GM21423 (cell line): Measurements from ENCODE around the gene TPGS2.
"Not testable (repeated sequence)": the region's sequence is repeated elsewhere in the genome, so short reads cannot be mapped to it uniquely, and the experiment has no call there.

Source experiments
- ATAC-seq: cut with Tn5 transposase; IDR thresholded peaks from one replicate; pipeline ENCODE4 v1.9.1; 2021; ENCODE audit warnings: mild to moderate bottlenecking, moderate library complexity; ENCODE audit not compliant: unreplicated experiment

Gene TPGS2

DNA sequence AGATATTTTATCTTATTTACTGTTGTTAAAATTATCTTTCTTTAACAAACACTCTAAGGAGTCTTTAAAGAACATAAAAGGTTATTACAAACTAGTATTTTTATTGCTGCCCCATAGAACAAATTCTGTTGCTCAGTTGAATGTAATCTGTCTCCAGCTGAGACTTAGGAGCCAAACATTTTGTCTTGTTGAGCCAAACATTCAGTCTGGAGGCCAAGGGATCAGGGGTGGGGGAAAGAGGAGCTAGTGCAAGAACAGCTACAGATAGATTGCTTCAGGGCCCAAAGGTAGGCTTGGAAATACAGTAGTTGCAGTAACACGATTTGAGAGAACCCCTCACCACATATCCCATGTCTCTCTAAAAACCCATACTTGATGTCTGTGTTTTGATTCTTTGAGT, 51.2 kb downstream of the TPGS2 start:
- ATAC-seq: no peak

DNA sequence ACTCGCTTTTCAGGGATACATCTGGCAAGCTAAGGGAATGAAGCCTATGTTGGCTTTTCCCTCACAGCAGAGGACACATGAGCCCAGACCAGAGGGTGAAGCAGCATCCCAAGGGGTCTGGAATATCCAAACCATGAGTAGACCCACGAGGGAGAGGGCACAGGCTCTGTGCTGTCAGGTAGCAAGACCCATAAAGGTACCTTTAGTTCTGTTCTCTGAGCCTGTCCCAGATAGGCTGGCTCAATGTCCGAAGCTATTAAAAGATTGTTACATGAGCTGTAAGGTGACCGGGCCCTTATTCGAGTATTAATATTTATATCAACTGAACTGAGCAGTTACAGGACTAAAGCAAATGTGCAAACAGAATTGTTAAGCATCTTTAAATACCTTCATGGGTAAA, 52.2 kb downstream of the TPGS2 start:
- ATAC-seq: no peak

DNA sequence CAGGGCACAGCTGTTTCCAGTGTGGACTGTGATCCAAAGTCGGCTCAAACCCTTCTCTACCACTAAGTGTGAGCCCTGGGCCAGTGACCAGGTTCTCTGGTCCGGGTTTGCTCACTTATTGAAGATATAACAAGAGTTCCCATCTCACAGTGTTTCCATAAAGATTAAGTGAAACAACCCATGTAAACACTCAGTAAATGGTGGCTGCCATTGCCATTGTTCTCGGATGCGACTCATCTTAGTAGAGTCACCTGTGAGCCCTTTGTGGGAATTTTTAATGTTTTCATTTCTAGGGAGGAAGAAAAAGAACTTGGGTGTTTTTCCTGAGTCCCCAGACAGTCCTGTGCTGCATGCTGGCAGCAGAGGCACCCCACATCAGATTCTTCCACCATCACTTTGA, 53.4 kb downstream of the TPGS2 start:
- no peak for ATAC-seq

DNA sequence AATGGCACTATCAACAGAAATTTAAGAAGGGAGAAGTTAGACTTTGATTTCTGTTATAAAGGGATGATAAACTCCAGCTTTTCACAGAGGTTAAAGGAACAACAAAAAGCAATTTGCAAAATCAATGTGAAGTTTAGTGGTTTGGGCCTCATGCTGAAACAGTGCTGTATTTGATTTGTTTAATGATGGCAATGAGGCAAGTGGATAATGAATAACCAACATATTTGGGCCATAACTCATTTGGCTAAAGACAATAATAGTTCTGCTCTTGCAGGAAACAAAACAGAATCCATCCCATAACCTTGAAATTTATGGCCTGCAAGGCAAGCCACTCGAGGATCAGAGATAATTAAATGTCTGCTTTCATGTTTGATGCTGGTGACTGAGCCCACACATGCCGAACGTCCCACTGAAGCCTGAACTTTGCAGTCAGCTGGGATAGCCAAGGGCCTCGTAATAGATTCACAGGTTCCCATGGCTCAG, 56.5 kb downstream of the TPGS2 start:
- ATAC-seq: no peak

DNA sequence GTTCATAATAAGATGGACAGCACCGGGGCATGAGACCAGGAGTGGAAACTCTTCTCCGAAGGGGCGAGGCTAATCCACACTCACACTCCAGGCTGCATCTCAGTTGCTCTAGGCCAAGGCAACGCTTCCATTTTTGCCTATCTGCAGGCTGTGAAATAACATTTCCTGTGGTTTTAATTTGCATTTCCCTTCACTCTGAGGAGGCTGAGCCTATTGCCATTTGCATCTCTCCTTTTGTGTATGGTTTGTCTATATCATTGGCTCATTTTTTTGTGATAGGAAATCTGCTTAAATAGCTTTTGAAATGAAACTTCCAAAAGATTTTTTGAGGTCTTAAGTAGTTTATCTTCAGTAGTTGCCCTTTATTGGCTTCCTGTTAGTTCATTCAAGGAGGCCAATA, 57.6 kb downstream of the TPGS2 start:
- no peak for ATAC-seq

DNA sequence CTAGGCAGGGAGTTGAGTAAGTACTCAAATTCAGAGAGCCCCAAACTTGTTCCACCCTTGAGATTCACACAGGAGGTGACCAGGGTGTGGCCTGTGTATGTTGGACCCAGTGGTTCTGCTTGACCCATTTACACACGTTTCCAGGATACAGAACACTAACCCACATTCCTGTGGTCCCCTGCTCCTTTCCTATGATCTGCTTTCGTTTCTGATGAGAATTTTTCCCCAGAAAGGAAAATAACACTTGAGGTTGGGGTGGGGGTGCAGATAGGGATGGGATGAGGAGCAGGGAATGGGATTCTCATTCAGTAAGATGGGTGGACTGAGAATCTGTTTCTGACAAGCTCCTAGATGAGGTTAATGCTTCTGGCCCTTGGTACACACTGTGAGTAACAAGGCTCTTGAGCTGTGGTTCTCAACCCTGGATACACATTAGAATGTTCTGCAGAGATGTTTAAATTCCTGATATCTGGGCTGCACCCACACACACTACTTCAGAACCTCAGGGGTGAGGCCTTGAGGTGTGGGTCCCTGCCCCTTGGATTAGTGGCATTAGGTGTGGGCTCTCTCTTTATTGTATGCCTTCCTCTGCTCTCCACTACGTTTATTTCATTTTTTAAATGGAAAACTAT, 58.4 kb downstream of the TPGS2 start:
- ATAC-seq: no peak

DNA sequence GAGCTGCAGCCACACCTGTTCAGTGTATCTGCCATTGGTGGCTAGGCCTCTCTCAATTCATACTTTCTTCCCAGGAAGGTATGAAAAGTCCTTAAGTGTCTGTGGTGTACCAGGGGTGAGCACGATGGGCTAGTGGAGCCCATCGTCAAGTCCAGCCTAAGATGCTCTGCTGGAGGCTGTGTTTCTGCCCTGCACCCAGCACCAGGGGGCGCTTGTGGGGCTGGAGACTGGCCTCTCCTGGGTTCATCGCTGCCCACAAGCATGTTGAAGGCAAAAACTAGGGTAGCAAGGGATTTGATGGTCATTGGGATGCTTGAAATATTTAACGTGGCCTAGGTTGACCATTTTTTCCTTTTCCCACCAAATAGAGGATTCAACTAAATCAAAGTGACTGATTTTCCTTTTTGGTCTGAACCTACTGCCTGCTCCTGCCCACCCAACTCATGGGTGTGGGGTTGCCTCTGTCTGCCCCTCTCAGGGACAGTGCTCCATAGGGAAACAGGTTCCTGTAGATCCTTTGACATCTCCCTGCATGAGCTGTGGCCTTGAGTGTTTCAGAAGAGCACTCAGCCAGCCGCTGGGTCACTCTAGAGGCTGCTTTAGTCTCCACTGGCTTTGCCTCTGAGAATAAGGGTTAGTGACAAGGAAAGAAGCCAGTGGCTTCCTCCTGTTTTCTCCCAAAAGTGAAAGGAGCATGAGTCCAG, 59.0 kb downstream of the TPGS2 start:
- ATAC-seq: no peak

DNA sequence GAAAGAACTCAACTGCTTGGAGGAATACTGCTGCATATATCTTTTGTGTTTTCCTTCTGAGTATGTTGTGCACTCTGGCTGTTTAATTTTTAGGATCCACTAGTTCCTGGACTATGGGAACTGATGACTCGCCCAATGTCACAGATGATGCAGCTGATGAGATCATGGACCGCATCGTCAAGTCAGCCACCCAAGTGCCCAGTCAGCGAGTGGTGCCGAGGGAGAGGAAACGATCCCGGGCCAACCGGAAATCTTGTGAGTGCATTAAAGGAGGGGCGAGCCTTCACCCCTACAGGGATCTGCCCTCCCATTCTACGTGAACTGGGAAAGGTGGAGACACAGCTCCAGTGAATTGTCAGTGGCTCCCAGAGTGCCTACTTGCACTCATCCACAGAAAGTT, 59.6 kb downstream of the TPGS2 start:
- ATAC-seq: no peak

DNA sequence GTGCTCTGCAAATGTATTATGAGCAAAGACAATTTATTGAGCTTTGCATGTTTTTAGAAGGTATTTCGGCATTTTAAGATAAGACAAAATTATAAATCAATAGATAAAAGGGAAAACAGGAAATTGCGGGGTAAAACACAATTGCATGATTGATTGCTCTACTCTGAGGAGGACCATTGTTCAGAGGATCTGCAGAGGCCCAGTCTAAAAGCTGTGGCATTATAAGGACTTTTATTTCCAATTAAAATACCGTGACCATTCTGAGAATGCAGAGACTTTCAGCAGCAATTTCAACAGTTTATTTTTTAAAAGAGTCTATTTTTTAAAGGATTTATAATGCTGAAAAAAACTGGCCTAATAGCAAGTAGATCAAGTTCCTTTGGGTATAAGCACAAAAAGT, 62.0 kb downstream of the TPGS2 start:
- ATAC-seq: no peak

DNA sequence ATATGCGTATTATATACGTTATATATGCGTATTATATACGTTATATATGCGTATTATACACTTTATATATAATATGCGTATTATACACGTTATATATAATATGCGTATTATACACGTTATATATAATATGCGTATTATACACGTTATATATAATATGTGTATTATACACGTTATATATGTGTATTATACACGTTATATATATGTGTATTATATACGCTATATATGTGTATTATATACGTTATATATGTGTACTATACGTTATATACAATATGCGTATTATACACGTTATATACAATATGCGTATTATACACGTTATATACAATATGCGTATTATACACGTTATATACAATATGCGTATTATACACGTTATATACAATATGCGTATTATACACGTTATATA, 65.8 kb downstream of the TPGS2 start:
- not testable (repeated sequence) for ATAC-seq

DNA sequence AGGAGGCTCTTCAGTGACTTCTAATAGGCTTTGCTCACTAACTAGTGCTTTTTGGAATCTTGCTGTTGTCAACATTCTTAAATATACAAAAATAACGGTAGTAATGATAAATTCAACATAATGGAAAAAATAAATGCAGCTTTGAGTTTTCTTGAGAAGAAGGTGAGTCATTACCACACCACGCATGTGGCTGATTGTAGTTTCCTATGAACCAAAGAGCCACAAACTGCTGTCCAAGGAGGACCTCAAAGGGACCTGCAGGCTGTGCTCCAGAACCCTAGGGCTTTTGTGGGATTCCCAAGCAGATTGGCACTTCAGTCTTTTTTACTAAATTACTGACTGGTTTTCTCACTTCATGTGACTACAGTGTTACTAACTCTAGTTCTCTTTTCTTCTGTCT, 66.7 kb downstream of the TPGS2 start:
- ATAC-seq: no peak

DNA sequence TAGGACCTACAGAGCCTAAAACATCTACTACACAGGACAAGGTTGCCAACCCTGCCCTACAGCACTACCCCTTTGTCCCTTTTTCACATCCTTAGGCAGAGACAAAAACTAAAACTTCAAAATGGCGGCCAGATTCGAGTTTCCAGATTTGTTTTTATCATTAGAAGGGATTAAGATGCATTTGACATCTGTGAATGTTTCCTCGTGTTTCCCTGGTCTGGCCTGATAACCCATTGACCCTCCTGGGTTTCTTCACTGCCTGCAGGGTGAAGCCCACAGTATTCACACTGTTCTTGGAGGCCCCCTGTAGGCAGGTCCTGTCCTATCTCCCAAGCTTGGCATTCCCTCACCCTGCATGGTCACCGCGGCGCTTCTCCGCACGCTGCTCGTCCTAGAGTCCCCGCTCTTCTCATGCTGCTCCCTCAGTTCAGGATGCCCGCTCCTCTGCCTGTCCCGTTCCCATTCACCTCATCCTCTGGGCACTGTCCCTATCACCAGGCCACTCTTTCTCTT, 67.6 kb downstream of the TPGS2 start:
- ATAC-seq: no peak

DNA sequence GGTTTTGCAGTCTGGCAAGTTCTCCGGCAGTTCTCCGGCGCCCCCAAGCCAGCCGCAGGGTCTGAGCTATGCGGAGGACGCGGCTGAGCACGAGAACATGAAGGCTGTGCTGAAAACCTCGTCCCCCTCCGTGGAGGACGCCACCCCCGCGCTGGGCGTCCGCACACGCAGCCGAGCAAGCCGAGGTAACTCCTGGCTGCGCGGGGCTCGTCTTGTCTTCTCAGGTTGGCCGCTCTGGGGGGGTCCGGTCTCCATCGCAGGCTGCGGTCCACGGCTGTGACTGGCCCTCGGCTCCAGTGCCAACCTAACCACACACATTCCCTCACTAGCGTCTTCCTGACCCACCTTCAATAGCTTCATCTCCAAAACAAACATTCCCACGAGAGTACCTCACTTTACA, 68.2 kb downstream of the TPGS2 start:
- no peak for ATAC-seq

DNA sequence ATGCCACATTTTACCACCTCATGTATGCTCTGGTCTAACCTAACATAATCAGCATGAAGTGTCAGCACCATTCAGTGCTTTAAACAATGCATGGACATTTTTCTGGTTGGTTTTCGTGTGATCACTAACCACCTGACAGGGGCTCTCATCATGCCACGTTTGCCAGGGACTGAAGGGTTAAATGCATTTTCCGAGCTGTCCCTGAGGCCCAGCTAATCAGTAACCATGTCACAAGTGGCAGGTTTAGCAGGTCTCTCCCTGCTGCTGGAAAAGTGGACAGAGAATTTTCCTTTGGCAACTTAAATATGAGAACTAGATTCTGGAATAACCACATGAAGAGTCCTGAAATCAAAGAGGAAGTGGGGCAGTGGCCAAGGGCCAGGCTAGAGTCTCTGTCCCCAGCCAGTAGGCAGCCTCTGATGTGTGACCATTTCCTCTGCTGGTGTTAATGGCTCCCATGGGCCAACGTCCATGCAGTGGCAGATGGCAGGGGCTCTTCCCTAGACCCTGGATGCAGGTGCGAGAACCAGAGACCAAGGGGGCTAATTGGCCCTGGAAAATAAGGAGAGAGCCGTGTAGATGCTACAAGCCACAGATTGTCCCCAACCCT, 69.5 kb downstream of the TPGS2 start:
- no peak for ATAC-seq

DNA sequence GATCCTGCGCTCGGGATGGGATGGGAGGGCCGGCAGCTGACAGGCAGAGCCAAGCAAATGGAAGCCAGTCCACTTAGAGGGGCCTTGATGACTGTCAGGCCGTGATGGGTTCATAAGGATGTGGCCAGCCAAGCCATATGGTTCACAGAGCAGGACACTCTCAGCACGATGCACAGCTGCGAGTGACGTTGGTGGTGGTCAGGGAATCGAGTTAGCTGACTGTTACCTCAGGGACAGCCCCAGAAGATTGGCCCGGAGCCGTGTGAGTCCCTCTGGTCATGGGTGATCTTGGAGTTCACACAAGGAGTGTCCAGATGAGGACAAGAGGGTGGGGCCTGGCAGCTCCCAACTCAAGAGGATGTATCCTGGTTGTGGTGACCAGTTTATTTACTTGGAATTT, 70.2 kb downstream of the TPGS2 start:
- no peak for ATAC-seq

DNA sequence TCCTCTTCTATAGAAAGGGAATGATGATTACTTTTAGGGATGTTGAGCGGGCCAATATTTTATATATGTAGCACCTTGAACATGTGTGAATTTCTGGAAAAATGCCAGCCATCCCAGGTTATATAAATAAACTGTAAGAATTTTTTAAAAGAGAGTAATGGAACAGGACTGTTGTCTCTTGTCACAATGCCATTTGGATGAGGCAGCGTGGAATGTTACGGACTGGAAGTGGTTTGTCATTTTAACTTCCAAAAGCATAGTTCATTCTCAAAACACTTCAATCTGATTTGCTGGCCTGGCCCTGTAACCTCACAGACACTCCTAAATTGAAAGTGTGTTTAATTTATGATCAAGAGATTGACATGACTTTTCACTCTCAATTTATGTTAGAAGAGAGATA, 70.8 kb downstream of the TPGS2 start:
- ATAC-seq: no peak

DNA sequence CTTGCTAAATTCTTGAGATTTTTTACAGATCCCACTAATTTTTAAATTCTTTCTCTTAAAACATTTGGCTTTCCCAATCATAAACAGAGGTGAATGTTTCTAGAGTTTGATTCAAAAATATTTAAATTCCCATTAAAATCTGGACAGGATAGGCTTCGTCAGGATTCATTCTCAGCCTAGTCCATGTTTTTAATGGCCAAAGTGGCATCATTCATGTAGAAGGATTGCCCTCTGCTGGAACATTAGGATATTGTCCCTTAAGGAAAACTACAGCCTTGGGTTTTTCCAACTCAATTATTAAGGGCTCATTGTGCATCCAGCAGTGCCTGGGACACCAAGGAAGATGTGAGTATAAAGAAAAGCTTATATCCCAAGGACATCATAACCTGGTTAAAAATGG, 71.7 kb downstream of the TPGS2 start:
- ATAC-seq: no peak

DNA sequence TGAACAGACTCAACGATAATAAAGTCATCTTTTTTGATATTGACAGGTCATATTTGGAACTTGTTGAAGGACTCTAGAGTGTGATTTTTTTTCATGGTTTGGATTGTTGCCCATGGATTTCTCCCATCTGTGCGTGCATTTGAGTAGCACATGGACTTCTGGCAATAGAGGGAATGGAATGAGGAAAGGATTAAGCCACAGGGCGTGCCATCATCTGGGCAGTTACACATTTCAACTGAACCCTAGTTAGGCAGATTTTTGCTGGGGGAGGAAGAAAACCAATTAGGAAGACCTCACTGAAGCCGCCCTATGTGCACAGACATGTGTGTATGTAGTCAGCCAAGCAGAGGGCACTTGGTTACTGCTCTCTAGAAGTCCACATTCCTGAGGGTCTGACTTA, 72.6 kb downstream of the TPGS2 start:
- no peak for ATAC-seq

DNA sequence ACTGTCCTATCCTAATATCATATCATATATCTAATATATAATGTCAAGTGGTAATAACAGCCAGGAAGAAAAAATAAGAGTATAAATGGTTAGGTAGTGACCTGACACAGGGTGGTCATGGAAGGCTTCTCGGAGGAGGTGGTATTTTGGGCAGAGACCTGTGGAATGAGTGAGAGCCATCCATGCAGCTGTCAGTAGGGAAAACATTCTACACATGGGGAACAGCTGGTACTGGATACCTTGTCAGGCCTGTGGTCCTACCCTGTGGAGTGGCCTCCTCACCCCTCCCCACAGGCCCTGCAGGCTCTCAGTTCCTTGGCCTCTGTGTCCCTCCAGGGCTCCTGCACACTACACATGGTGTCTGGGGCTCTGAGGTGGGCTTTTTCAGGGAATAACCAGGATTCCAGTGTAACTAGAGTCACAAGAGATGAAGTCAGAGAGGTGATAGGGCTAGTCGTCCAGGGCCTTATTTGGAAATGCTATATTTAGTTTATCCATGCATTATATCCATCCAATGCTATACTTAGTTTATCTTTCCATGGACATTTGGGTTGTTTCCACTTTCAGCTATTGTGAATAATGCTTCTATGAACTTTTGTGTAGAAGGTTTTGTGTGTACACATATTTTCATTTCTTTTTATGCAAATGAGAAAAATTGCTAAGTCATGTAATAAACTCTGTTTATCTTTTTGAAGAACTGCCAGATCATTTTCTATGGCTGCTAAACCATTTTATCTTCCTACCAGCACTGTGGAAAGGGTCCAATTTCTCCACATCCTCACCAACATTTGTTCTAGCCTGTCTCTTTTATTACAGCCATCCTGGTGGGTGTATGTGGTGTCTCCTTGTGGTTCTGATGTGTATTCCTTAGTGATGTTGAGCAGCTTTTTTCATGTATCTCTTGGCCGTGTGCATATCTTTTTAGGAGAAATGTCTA, 75.6 kb downstream of the TPGS2 start:
- no peak for ATAC-seq

DNA sequence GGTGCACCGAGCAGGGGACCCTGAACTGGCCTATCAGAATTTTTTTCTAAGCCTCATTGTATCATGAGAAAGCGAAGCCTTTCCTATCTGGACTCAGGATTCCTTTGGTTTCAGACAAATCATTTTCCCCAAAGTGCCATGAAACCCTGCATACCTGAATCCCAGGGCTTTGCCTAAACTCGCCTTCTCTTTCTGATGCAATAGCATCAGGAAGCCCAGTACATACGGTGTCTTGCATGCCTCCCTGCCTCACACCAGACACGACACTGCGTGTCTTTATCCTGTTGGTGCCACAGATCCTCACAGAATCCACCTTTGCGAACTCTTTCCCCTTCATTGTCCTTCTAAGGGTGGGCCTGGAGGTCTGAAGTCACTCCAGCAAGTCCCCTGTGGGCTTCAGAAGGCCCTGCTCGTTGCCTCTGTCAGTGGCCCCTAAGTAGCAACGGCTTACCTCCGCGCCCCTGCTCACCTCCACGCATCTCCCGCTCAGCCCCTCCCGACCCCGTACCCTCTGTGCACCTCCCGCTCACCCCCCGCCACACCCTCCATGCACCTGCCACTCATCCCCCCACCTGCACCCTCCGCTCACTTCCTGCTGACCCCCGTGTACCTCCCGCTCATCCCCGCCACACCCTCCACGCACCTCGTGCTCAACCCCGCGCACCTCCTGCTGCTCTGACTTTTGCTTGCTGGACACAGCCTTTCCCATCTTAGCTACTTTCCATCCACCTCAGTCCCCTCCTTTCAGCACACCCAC, 83.4 kb downstream of the TPGS2 start:
- ATAC-seq: no peak
